Tibial nerve (tissue), 3 donors: ENCODE data around the gene AXIN1.

ENCODE experiments used
- POLR2A ChIP-seq, 2 donors: fragments of 450-650 bp; IDR thresholded peaks; one replicate each; pipeline ENCODE4 v1.6.1; 2017; ENCODE audit warnings: antibody characterized with exemption in 2 of 2, mild to moderate bottlenecking in 2 of 2, moderate library complexity in 2 of 2
- TF ChIP-seq, protein P1 (sequence below), 5 experiments: fragments of 200-600 bp in 3 of 5; fragments of 450-650 bp in 2 of 5; sonication (generic) in 3 of 5; IDR thresholded peaks; one replicate each; pipeline ENCODE4 v1.5.1; 2016 to 2019; ENCODE audit warnings: antibody characterized with exemption in 5 of 5, mild to moderate bottlenecking in 3 of 5, moderate library complexity in 2 of 5

- TF ChIP-seq, protein P1, sequence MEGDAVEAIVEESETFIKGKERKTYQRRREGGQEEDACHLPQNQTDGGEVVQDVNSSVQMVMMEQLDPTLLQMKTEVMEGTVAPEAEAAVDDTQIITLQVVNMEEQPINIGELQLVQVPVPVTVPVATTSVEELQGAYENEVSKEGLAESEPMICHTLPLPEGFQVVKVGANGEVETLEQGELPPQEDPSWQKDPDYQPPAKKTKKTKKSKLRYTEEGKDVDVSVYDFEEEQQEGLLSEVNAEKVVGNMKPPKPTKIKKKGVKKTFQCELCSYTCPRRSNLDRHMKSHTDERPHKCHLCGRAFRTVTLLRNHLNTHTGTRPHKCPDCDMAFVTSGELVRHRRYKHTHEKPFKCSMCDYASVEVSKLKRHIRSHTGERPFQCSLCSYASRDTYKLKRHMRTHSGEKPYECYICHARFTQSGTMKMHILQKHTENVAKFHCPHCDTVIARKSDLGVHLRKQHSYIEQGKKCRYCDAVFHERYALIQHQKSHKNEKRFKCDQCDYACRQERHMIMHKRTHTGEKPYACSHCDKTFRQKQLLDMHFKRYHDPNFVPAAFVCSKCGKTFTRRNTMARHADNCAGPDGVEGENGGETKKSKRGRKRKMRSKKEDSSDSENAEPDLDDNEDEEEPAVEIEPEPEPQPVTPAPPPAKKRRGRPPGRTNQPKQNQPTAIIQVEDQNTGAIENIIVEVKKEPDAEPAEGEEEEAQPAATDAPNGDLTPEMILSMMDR (IDR thresholded peaks at IDR 0.05), result no peak
- TF ChIP-seq POLR2A (IDR thresholded peaks at IDR 0.05), result no peak
Observed at GRCh38 chr16:291539-291938, 61.0 kb downstream of the AXIN1 start.
